CD14-positive monocyte (primary cell): ENCODE measurements around the gene ATXN1. TPM values are rescaled to one million over a fixed set of nuclear protein-coding genes. Genes with fewer than 3 reads are reported as not detected.
A peak's percentile ranks its signal among the peaks of the same experiment; 100 is the strongest.

Source experiments
- DNase-seq, 3 donors: peaks; one replicate each; pipeline ENCODE4 v3.0.0-alpha.2; 2011 to 2022
- H2AFZ ChIP-seq: 2 replicates; pipeline ENCODE4 v1.6.0; 2012; ENCODE audit warnings: mild to moderate bottlenecking, low read depth, low read length, inconsistent platforms; ENCODE audit not compliant: insufficient read depth, poor library complexity, severe bottlenecking
- H3K27ac ChIP-seq, 2 donors: 1 replicate in 1 of 2; 2 replicates in 1 of 2; pipeline ENCODE4 v1.5.1; 2012 to 2013; ENCODE audit warnings: low read length in 2 of 2, control low read depth in 1 of 2, inconsistent platforms in 1 of 2, low read depth in 1 of 2, mild to moderate bottlenecking in 1 of 2
- H3K27me3 ChIP-seq, 2 donors: one replicate each; pipeline versions ENCODE4 v1.6.0 to v1.6.1; 2011 to 2013; ENCODE audit warnings: low read length in 2 of 2; ENCODE audit not compliant: control insufficient read depth in 2 of 2, insufficient read depth in 2 of 2
- H3K36me3 ChIP-seq, 2 donors: replicated peaks in 1 of 2; 1 replicate in 1 of 2; 2 replicates in 1 of 2; pipeline versions ENCODE4 v1.5.1 to v1.6.1; 2012 to 2013; ENCODE audit warnings: low read length in 2 of 2, control low read depth in 1 of 2, inconsistent platforms in 1 of 2, mild to moderate bottlenecking in 1 of 2; ENCODE audit not compliant: insufficient read depth in 2 of 2, control insufficient read depth in 1 of 2
- H3K4me1 ChIP-seq, 2 donors: 1 replicate in 1 of 2; 2 replicates in 1 of 2; pipeline versions ENCODE4 v1.5.1 to v1.6.1; 2012 to 2013; ENCODE audit warnings: low read length in 2 of 2, control low read depth in 1 of 2, inconsistent platforms in 1 of 2, mild to moderate bottlenecking in 1 of 2, moderate library complexity in 1 of 2; ENCODE audit not compliant: insufficient read depth in 2 of 2, control insufficient read depth in 1 of 2
- H3K4me2 ChIP-seq: replicated peaks from 2 replicates; pipeline ENCODE3; 2012; ENCODE audit warnings: low read length, moderate library complexity, mild to moderate bottlenecking; ENCODE audit not compliant: poor library complexity, severe bottlenecking; ENCODE audit errors: extremely low read depth
- H3K4me3 ChIP-seq, 3 experiments: fragments of 200-600 bp in 1 of 3; sonication (generic) in 1 of 3; replicated peaks in 1 of 3; 1 replicate in 2 of 3; 2 replicates in 1 of 3; pipeline ENCODE4 v1.5.1; 2011 to 2013; ENCODE audit warnings: low read length in 3 of 3, mild to moderate bottlenecking in 3 of 3, control low read depth in 2 of 3, low read depth in 2 of 3, inconsistent platforms in 1 of 3, moderate library complexity in 1 of 3
- H3K79me2 ChIP-seq: 2 replicates; pipeline ENCODE4 v1.6.0; 2012; ENCODE audit warnings: mild to moderate bottlenecking, control low read depth, inconsistent platforms, low read length, moderate library complexity; ENCODE audit not compliant: insufficient read depth
- H3K9ac ChIP-seq: 2 replicates; pipeline ENCODE4 v1.6.0; 2017; ENCODE audit warnings: low read length, mild to moderate bottlenecking; ENCODE audit not compliant: insufficient read depth, poor library complexity, severe bottlenecking
- H3K9me3 ChIP-seq, 2 donors: replicated peaks in 1 of 2; 1 replicate in 1 of 2; 2 replicates in 1 of 2; pipeline versions ENCODE4 v1.5.1 to v1.6.1; 2012 to 2013; ENCODE audit warnings: low read length in 2 of 2, control low read depth in 1 of 2; ENCODE audit not compliant: control insufficient read depth in 1 of 2, insufficient read depth in 1 of 2
- H4K20me1 ChIP-seq: 2 replicates; pipeline ENCODE4 v1.6.0; 2012; ENCODE audit warnings: mild to moderate bottlenecking, low read length, control low read depth, moderate library complexity; ENCODE audit not compliant: insufficient read depth
- H3K27ac Mint-ChIP-seq, 7 donors: one replicate each; pipeline ENCODE4 v1.8.0; 2020; ENCODE audit warnings: mild to moderate bottlenecking in 7 of 7, mixed read lengths in 7 of 7, moderate library complexity in 6 of 7, inconsistent platforms in 2 of 7
- H3K27me3 Mint-ChIP-seq, 3 donors: one replicate each; pipeline ENCODE4 v1.8.0; 2021 to 2022; ENCODE audit warnings: low read depth in 3 of 3, mild to moderate bottlenecking in 3 of 3, mixed read lengths in 3 of 3, moderate library complexity in 3 of 3, inconsistent platforms in 1 of 3
- H3K36me3 Mint-ChIP-seq, 2 donors: one replicate each; pipeline ENCODE4 v1.8.0; 2020; ENCODE audit warnings: mixed read lengths in 2 of 2, inconsistent platforms in 1 of 2, mild to moderate bottlenecking in 1 of 2
- H3K4me1 Mint-ChIP-seq: one replicate; pipeline ENCODE4 v1.8.0; 2020; ENCODE audit warnings: mild to moderate bottlenecking, mixed read lengths
- H3K4me3 Mint-ChIP-seq, 2 donors: one replicate each; pipeline ENCODE4 v1.8.0; 2020; ENCODE audit warnings: mild to moderate bottlenecking in 2 of 2, mixed read lengths in 2 of 2, moderate library complexity in 1 of 2
- H3K9me3 Mint-ChIP-seq, 7 donors: one replicate each; pipeline ENCODE4 v1.8.0; 2020 to 2022; ENCODE audit warnings: mixed read lengths in 7 of 7, mild to moderate bottlenecking in 6 of 7, moderate library complexity in 6 of 7, inconsistent platforms in 2 of 7
- WGBS: methylation state at CpG from one replicate; pipeline ENCODE4 v1.1.5; 2013; ENCODE audit warnings: missing lambda C conversion rate; ENCODE audit not compliant: insufficient coverage; 5-methylcytosine and 5-hydroxymethylcytosine counted together
- intact Hi-C, 2 donors: fragments of 100-400 bp; cut with micrococcal nuclease; formaldehyde crosslinking; loops; one replicate each; pipeline versions ENCODE4 v1.15.0 to v1.15.1; 2023
- polyA plus RNA-seq, 3 donors: library from polyadenylated mRNA; depleted of rRNA in 1 of 3; unstranded in 2 of 3; stranded (reverse) in 1 of 3; fragments of 300-500 nt in 2 of 3; fragments of >200 nt in 1 of 3; fragmentation: Illumina TruSeq in 2 of 3; gene quantifications; 1 replicate in 2 of 3; 2 replicates in 1 of 3; pipeline ENCODE4 v1.2.3, GENCODE V29; 2012 to 2021
- TF ChIP-seq, protein P1 (sequence below): fragments of 200-600 bp; IDR thresholded peaks from one replicate; pipeline ENCODE4 v1.8.0; 2022; ENCODE audit warnings: antibody characterized with exemption, mild to moderate bottlenecking

ATXN1 gene
- polyA plus RNA-seq, 3 donors: 8.8 to 19.1 (median 10.9) TPM

DNA sequence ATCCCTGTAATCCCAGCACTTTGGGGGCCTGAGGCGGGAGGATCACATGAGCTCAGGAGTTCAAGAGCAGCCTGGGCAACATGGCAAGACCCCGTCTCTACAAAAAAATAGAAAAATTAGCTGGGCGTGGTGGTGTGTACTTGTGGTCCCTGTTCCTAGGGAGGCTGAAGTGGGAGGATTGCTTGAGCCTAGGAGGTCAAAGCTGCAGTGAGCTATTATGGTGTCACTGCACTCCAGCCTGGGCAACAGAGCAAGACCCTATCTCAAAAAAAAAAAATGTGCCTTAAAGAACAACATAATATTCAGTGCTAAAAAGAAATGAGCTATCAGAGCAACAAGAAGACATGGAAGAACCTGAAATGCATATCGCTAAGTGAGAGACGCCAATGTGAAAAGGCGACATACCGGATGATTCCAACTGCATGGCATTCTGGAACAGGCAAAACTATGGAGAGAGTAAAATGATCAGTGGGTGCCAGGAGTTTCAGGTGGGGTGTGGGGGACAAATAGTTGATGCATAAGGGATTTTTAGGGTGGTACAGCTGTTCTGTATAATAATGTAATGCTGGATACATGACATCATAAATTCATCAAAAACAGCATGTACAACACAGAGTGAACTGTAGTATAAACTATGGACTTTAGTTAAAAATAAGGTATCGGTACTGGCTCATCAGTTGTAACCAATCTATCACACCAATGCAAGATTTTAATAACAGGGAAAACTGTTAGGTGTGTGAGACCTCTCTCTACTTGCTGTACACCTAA is 442.1 kb downstream of the ATXN1 start:
- TF ChIP-seq, protein P1, sequence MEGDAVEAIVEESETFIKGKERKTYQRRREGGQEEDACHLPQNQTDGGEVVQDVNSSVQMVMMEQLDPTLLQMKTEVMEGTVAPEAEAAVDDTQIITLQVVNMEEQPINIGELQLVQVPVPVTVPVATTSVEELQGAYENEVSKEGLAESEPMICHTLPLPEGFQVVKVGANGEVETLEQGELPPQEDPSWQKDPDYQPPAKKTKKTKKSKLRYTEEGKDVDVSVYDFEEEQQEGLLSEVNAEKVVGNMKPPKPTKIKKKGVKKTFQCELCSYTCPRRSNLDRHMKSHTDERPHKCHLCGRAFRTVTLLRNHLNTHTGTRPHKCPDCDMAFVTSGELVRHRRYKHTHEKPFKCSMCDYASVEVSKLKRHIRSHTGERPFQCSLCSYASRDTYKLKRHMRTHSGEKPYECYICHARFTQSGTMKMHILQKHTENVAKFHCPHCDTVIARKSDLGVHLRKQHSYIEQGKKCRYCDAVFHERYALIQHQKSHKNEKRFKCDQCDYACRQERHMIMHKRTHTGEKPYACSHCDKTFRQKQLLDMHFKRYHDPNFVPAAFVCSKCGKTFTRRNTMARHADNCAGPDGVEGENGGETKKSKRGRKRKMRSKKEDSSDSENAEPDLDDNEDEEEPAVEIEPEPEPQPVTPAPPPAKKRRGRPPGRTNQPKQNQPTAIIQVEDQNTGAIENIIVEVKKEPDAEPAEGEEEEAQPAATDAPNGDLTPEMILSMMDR: no peak
- H3K79me2 ChIP-seq: no peaks in the 10 kb centered on the region
- no peak overlapping the region for H3K9ac ChIP-seq
- 100% methylated on average over 7 of the region's 8 CpGs for WGBS
- no peaks in the 10 kb centered on the region for H3K9me3 Mint-ChIP-seq
- H3K36me3 ChIP-seq: peaks cover 0 to 18% of the 10 kb centered on the region in 2 donors
- peaks cover 33 to 36% of the 10 kb centered on the region in 2 donors for H3K36me3 Mint-ChIP-seq
- peaks cover 48% of the 10 kb centered on the region for H4K20me1 ChIP-seq
- H3K4me1 Mint-ChIP-seq: peaks cover 40% of the 10 kb centered on the region
- H3K4me3 ChIP-seq: no peak overlapping the region
- no peaks in the 10 kb centered on the region for H3K9me3 ChIP-seq
- no peak overlapping the region for H3K4me3 Mint-ChIP-seq
- DNase-seq: no peak
- H2AFZ ChIP-seq: no peak overlapping the region
- H3K27me3 ChIP-seq: no peaks in the 10 kb centered on the region
- no peak overlapping the region for H3K27ac ChIP-seq
- no peak overlapping the region for H3K4me2 ChIP-seq
- H3K4me1 ChIP-seq: peaks cover 27 to 32% of the 10 kb centered on the region in 2 donors
- H3K27ac Mint-ChIP-seq: peak overlapping the region in 3 of 7 donors; percentile 6 to 47 (median 7)
- intact Hi-C loops: loop anchor here in 1 of 2 donors (1.0 kb wide), 1 partner anchor 15 kb away; no protein-coding TSS in a partner anchor
- H3K27me3 Mint-ChIP-seq: peaks cover 0 to 3% (median 3%) of the 10 kb centered on the region in 3 donors

DNA sequence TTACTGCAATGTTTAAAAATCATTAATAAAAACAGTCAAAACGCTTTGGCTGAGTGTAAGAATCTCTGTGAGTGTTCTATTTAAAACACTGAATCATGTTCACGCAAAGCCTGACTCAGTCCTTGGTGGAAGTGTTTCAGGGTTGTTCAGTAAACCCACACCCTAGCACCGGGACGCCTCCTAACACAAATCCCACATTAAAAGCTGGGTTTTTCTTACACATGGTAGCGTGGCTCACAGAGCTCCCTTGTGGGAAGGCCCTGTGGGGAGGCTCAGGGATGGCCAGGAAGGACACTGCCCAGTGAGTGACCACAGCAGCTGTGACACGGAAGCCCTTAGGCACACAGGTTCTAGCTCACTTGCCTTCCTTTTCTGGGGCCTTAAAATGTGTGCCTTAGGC is 442.7 kb downstream of the ATXN1 start:
- intact Hi-C loops: loop anchor here in 1 of 2 donors (1.0 kb wide), 1 partner anchor 16 kb away; no protein-coding TSS in a partner anchor
- no peaks in the 10 kb centered on the region for H3K9me3 Mint-ChIP-seq
- peaks cover 0 to 3% (median 3%) of the 10 kb centered on the region in 3 donors for H3K27me3 Mint-ChIP-seq

More for the DNA sequence above, 442.7 kb downstream of the ATXN1 start:
- Histone ChIP-seq H2AFZ (no peak overlapping the region), H3K4me2 (no peak overlapping the region), H3K27me3 (no peaks in the 10 kb centered on the region), H3K27ac (no peak overlapping the region), H3K9me3 (no peaks in the 10 kb centered on the region), H3K9ac (no peak overlapping the region), H3K4me1 (peaks cover 27 to 32% of the 10 kb centered on the region in 2 donors), H3K4me3 (no peak overlapping the region), H3K36me3 (peaks cover 0 to 18% of the 10 kb centered on the region in 2 donors), H4K20me1 (peaks cover 48% of the 10 kb centered on the region), H3K79me2 (no peaks in the 10 kb centered on the region)
- H3K27ac Mint-ChIP-seq: no peak overlapping the region
- H3K4me1 Mint-ChIP-seq: peaks cover 40% of the 10 kb centered on the region
- WGBS: 94% methylated on average over 2 of the region's 6 CpGs
- no peak overlapping the region for H3K4me3 Mint-ChIP-seq
- peaks cover 33 to 38% of the 10 kb centered on the region in 2 donors for H3K36me3 Mint-ChIP-seq
- no peak for DNase-seq
- TF ChIP-seq, protein P1: no peak
